Stimulated activated CD4-positive, alpha-beta T cell treated with anti-CD3 and anti-CD28 coated beads, Interleukin-2, amount 100 ng/mL, for 48 hours (primary cell): ENCODE measurements around the gene PLCH1.
"Not testable (repeated sequence)": the region's sequence is repeated elsewhere in the genome, so short reads cannot be mapped to it uniquely, and the experiment has no call there.

ENCODE experiments used
- DNase-seq, 2 donors: peaks; one replicate each; pipeline ENCODE4 v3.0.0-alpha.2; 2020

The PLCH1 gene

DNA sequence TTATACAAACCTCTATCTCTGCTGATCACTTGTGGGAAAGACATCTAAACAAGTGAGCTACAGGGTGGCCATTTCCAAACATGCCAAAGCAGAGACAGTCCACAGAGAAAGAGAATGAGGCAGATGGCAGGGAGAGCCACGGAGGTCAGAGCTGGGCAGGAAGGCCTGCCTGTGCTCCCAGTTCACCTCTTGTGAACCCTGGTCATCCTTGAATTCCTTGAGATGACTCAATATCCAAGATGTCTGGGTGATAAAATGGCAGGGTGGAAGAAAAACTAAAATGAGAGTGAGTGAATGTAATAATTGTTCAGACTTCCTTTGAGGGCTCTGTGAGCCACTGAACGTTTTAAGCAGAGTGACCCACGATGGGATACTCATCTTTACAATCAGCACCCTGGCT lies 104.8 kb downstream of the PLCH1 start:
- DNase-seq = no peak

GRCh38 chr3:155639462-155640055 lies 105.3 kb downstream of the PLCH1 start:
- DNase-seq = no peak

- DNase-seq = not testable (repeated sequence)
Measured at GRCh38 chr3:155638461-155638860, 106.4 kb downstream of the PLCH1 start.

DNA sequence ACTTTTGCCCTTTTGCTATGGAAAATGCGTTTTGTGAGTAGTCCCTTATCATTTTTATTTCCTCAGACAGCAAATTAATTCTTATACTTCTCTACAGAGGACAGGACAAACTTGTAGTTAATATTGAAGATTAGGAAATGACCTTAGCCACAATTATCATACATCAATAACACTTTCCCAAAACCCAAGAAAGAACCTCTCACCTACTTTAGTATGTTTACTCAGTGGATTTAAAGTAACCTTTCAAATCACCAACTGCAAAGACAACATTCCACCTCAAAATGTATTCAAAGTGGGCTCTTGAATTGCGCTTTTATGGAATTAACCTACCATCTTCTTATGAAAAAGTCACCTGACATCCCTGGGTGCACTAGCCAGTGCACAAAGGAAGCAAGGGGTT lies 107.3 kb downstream of the PLCH1 start:
- no peak for DNase-seq

DNA sequence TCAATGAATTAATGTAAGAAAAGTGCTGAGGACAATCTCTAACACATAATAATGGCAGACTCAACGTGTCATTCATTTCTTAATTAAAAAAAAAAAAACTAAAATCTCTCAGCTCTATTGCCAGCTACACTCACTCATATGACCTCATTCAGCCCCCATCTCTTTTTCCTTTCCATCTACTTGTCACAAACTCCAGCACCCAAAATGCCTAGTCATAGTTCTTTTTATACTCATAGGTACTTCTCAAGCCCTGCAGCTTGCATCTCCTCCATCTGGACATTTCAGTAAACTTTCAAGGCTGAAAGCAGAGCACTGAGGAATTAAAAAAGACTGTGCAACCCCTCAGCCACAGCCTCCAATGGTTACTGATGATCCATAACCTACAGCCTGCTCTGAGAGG lies 109.8 kb downstream of the PLCH1 start:
- no peak for DNase-seq

DNA sequence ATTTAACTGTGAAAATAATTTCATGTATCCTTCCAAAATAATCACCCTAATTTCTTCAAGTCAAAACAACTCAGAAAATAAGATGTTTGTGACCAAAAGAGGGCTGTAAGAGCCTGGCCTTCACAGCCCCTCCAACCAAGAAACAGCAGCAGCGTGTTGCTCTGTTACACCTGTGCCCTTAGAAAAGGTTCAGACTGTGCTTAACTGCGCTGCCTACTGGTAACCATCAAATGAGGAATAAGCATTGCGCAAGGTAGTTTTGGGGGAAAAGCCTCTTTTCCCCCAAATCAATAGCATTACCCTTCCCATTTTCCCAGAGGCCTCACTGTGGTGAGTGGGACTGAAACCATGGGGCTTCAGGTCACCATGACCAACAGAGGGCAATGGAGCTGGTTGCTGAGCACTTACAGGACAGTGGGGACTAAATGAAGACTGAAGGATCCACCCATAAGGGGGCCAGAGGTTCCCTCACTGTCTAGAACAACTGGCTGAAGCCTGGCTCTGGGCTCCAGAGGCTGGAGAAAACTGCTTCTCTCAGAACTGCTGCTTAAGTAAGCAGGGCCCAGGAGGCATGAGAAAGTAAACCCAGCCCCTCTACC lies 110.7 kb downstream of the PLCH1 start:
- DNase-seq = no peak

- DNase-seq = no peak
Measured at GRCh38 chr3:155631323-155632019, 113.4 kb downstream of the PLCH1 start.

DNA sequence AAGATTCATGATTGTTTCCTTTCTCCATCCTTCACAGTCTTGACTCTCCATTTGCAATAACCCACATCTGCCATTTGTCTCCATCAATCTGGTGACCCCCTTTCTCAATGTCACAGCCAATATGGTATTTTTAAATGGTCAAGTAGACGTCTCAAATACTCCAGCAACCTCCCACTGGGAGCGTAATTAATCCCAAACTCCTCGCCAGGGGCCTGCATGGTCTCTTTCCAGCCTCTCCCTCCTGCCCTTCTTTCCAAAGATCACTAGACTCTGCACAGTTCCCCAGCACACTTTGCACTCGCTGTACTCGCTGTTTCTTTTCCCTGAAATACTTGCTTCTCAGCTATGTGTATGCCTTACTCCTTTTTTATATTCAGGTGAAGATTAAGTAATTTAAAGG lies 115.3 kb downstream of the PLCH1 start:
- no peak for DNase-seq

GRCh38 chr3:155629056-155629455 lies 115.8 kb downstream of the PLCH1 start:
- no peak for DNase-seq

- not testable (repeated sequence) for DNase-seq
Measured at GRCh38 chr3:155622647-155623046, 122.2 kb downstream of the PLCH1 start.

DNA sequence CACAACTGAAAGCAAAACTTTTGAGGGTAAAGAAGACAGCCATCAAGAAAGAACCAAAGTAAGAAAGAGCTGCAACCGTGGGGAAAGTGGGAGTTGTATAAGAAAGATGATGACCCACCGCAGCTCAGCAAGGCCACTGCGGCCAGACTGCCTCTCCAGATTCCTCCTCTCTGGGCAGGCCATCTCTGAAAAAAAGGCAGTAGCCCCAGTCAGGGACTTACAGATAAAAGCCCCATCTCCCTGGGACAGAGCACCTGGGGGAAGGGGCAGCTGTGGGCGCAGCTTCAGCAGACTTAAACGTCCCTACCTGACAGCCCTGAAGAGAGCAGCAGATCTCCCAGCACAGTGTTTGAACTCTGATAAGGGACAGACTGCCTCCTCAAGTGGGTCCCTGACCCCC lies 124.3 kb downstream of the PLCH1 start:
- not testable (repeated sequence) for DNase-seq

GRCh38 chr3:155619118-155619915 lies 125.6 kb downstream of the PLCH1 start:
- no peak for DNase-seq

DNA sequence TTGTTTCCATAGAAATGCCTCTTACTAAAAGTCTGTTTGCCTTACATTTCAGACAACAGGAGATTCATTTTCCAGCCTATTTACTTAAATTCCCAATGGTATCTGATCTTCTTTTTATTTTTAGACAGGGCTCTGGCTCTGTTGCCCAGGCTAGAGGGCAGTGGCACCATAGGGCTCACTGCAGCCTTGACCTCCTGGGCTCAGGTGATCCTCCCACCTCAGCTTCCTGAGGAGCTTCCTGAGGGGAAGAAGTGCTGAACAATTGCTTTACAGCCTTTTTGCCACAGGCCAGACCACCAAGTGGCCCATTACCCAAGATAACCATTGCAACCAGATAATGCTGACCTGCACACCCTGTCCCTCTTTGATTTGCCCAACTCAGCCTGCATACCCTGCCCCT lies 126.3 kb downstream of the PLCH1 start:
- DNase-seq = no peak

- no peak for DNase-seq
Measured at GRCh38 chr3:155617346-155617925, 127.4 kb downstream of the PLCH1 start.

- DNase-seq = not testable (repeated sequence)
Measured at GRCh38 chr3:155615141-155615540, 129.7 kb downstream of the PLCH1 start.

DNA sequence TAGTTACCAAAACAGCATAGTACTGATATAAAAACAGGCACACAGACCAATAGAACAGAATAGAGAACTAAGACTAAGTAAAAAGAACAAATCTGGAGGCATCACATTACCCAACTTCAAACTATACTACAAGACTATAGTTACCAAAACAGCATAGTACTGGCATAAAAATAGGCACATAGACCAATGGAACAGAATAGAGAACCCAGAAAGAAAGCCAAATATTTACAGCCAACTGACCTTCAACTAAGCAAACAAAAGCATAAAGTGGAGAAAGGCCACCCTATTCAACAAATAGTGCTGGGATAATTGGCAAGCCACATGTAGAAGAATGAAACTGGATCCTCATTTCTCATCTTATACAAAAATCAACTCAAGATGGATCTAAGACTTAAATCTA lies 130.5 kb downstream of the PLCH1 start:
- not testable (repeated sequence) for DNase-seq

- DNase-seq = no peak
Measured at GRCh38 chr3:155611456-155611855, 133.4 kb downstream of the PLCH1 start.

GRCh38 chr3:155609586-155609985 lies 135.3 kb downstream of the PLCH1 start:
- DNase-seq = no peak

DNA sequence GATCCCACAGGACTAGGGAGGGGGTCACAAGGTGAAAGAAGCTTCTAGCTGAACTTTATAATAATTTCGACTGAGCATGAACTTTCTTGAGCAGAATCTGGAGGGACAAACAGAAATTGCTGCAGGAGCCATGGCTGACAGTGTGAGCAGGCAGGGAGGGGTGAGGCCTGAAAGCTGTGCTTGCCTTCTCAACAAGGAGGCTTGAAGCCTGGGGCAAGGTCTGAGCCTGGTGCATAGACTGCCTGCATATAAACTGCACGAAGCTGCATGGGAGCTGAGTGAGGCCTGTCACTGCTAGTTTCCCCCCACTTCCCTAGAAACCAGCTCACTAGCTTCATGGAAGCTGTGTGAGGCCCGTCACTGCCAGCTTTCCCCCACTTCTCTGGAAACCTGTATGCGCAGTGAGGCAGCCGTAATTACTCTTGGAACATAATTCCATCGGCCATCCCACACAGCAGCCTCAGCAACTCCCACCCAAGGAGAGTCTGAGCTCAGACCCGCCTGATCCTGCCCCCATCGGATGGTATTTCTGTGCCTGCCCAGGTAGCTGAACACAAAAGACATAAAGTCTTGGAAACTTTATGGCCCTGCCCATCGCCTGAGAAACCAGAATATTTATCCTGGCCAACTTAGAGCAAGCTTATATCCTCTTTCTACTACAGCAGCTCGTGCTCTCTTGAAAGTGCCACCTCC lies 136.5 kb downstream of the PLCH1 start:
- no peak for DNase-seq

GRCh38 chr3:155607761-155608160 lies 137.1 kb downstream of the PLCH1 start:
- no peak for DNase-seq

GRCh38 chr3:155605571-155605970 lies 139.3 kb downstream of the PLCH1 start:
- DNase-seq = no peak

DNA sequence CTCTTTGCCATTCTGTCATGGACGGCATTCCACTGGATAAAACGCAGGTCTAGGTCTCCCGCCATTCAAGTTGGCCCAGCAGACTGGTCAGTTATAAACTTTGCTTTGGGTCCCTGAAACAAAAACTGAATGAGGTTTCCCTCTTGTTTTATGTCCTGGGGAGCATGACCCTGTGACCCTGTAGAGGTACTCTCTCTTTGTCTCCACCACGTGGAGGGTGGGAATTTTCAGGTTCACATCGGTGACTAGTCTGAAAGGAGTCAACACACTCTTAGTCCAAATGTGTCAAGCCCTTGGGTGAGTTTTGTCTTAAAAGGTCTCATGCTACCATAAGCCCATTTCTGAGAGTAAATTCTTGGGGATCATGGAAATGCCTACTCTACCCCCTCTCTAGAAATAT lies 139.9 kb downstream of the PLCH1 start:
- no peak for DNase-seq

DNA sequence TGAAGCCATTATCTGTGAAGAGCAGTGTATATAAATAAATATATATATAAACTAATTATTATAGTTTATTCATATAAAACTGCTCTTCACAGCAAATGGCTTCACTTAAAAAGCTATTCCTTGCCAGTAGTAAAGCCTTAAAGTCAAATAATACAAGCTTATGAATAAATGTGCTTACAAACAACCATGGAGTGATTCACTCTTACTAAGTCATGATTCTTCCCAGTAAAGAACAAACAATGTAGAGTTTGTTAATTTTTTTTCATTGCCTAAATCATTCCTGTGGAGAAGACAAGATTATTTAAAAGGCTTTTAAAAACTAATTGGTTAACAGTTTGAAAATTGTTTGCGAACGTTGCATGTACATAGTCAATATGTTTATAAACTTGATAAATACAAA lies 140.7 kb downstream of the PLCH1 start:
- no peak for DNase-seq
